Measurements from ENCODE around the gene ZNF385B. TPM values are rescaled to one million over a fixed set of nuclear protein-coding genes. Genes with fewer than 3 reads are reported as not detected.

ZNF385B gene
- polyA plus RNA-seq, 1 donor from 2014 or later = 0.31 TPM

GRCh38 chr2:179671043-179671981 is 190.1 kb downstream of the ZNF385B start:
- Histone ChIP-seq H3K9me3 (ENCODE audit: low read length) (no peaks in the 10 kb centered on the region), H3K9ac (ENCODE audit: low read length) (no peak overlapping the region), H3K79me2 (replicated peaks; ENCODE audit: insufficient read depth, low read length) (no peaks in the 10 kb centered on the region), H2AFZ (ENCODE audit: low read depth, low read length) (no peak overlapping the region), H3K4me2 (ENCODE audit: low read length) (no peak overlapping the region), H3F3A (ENCODE audit: insufficient read depth, low read length, poor library complexity, severe bottlenecking) (no peaks in the 10 kb centered on the region), H3K27ac (ENCODE audit: low read length) (no peak overlapping the region), H3K4me3 (ENCODE audit: low read length) (no peak overlapping the region), H4K20me1 (ENCODE audit: insufficient read depth) (no peaks in the 10 kb centered on the region), H3K9me2 (ENCODE audit: insufficient read depth, low read length) (no peaks in the 10 kb centered on the region), H3K36me3 (ENCODE audit: insufficient read depth, low read length) (no peaks in the 10 kb centered on the region), H3K27me3 (ENCODE audit: insufficient read depth, low read depth, low read length) (no peaks in the 10 kb centered on the region)
- TF ChIP-seq CTCF (IDR thresholded peaks at IDR 0.05; ENCODE audit: poor library complexity, severe bottlenecking) = no peak
- TF ChIP-seq SMC3 (conservative IDR thresholded peaks at IDR 0.05; ENCODE audit: poor library complexity) = no peak
- TF ChIP-seq REST (IDR thresholded peaks at IDR 0.05; ENCODE audit: borderline replicate concordance) = no peak
- no peak for TF ChIP-seq EP300 (conservative IDR thresholded peaks at IDR 0.05; ENCODE audit: poor library complexity, severe bottlenecking)
- TF ChIP-seq EZH2 (IDR thresholded peaks at IDR 0.05; ENCODE audit: borderline replicate concordance, insufficient read depth, low read length, poor library complexity, severe bottlenecking) = no peak
- TF ChIP-seq TAF1 (IDR thresholded peaks at IDR 0.05; ENCODE audit: low read depth) = no peak
- TF ChIP-seq POLR2AphosphoS5 (IDR thresholded peaks at IDR 0.05) = no peak
- no peak for TF ChIP-seq RAD21 (conservative IDR thresholded peaks at IDR 0.05)
- TF ChIP-seq MXI1 (conservative IDR thresholded peaks at IDR 0.05; ENCODE audit: poor library complexity, severe bottlenecking) = no peak

GRCh38 chr2:179669196-179669595 is 192.2 kb downstream of the ZNF385B start:
- Histone ChIP-seq H3K4me2 (ENCODE audit: low read length) (no peak overlapping the region), H4K20me1 (ENCODE audit: insufficient read depth) (no peaks in the 10 kb centered on the region), H3K36me3 (ENCODE audit: insufficient read depth, low read length) (no peaks in the 10 kb centered on the region), H3K79me2 (replicated peaks; ENCODE audit: insufficient read depth, low read length) (no peaks in the 10 kb centered on the region), H2AFZ (ENCODE audit: low read depth, low read length) (no peak overlapping the region), H3K9me2 (ENCODE audit: insufficient read depth, low read length) (no peaks in the 10 kb centered on the region), H3K9ac (ENCODE audit: low read length) (no peak overlapping the region), H3K4me3 (ENCODE audit: low read length) (no peak overlapping the region), H3K9me3 (ENCODE audit: low read length) (no peaks in the 10 kb centered on the region), H3F3A (ENCODE audit: insufficient read depth, low read length, poor library complexity, severe bottlenecking) (no peaks in the 10 kb centered on the region), H3K27me3 (ENCODE audit: insufficient read depth, low read depth, low read length) (no peaks in the 10 kb centered on the region), H3K27ac (ENCODE audit: low read length) (no peak overlapping the region)
- TF ChIP-seq MXI1 (conservative IDR thresholded peaks at IDR 0.05; ENCODE audit: poor library complexity, severe bottlenecking) = no peak
- no peak for TF ChIP-seq RAD21 (conservative IDR thresholded peaks at IDR 0.05)
- TF ChIP-seq REST (IDR thresholded peaks at IDR 0.05; ENCODE audit: borderline replicate concordance) = no peak
- TF ChIP-seq POLR2AphosphoS5 (IDR thresholded peaks at IDR 0.05) = no peak
- TF ChIP-seq TAF1 (IDR thresholded peaks at IDR 0.05; ENCODE audit: low read depth) = no peak

Data from neural cell (in vitro differentiated cells).